HepG2 (cell line): ENCODE data around the gene IL17C. TPM values are rescaled to one million over a fixed set of nuclear protein-coding genes. Genes with fewer than 3 reads are reported as not detected.
A peak's percentile ranks its signal among the peaks of the same experiment; 100 is the strongest.

Experiments used
- ATAC-seq: fragments of 200-7000 bp; cut with Tn5 transposase; 3 replicates; pipeline ENCODE4 v1.9.1; 2020; ENCODE audit warnings: mild to moderate bottlenecking, moderate library complexity
- BruUV-seq: library from RNA; stranded (reverse); fragments of 400-500 nt; replicated peaks from 2 replicates; lab custom pipeline; 2021; lab: Mats Ljungman, UMichigan
- CTCF ChIA-PET: fragments of 300-600 bp; formaldehyde crosslinking; extraction: SDS; loops from one replicate; lab custom pipeline; 2021; ENCODE audit warnings: low total read pairs, inconsistent platforms, low intra/inter-chr PET ratio; lab: Yijun Ruan, JAX
- POLR2A ChIA-PET: fragments of 350-600 bp; sonication (Branson Sonifier 250); formaldehyde crosslinking; loops from one replicate; lab custom pipeline; 2020; ENCODE audit warnings: antibody characterized with exemption, inconsistent platforms; lab: Yijun Ruan, JAX
- DNase-seq: peaks from one replicate; pipeline ENCODE4 v3.0.0-alpha.2; 2015; ENCODE audit warnings: low spot score
- FAIRE-seq: peaks from 3 replicates; lab custom pipeline; 2011; peaks lifted over from hg19 to GRCh38; lab: Jason Lieb, UNC
- H2AFZ ChIP-seq: one replicate; pipeline ENCODE4 v1.6.1; 2011; ENCODE audit warnings: low read length, inconsistent platforms
- H3K27ac ChIP-seq: fragments of 300-600 bp; 3 replicates; pipeline ENCODE4 v1.8.0; 2011; ENCODE audit warnings: mixed run types, mild to moderate bottlenecking, mixed read lengths, low read length, inconsistent platforms; ENCODE audit not compliant: insufficient read depth; ENCODE audit errors: extremely low read length
- H3K27me3 ChIP-seq, 2 experiments: fragments of 200-600 bp in 1 of 2; 2 replicates in 1 of 2; 3 replicates in 1 of 2; pipeline versions ENCODE4 v1.6.0 to v1.8.0; 2011; ENCODE audit warnings: low read length in 2 of 2, mild to moderate bottlenecking in 2 of 2, moderate library complexity in 2 of 2, inconsistent platforms in 1 of 2; ENCODE audit not compliant: insufficient read depth in 2 of 2, control insufficient read depth in 1 of 2
- H3K36me3 ChIP-seq, 2 experiments: fragments of 200-600 bp in 1 of 2; replicated peaks in 1 of 2; 2 replicates in 1 of 2; 3 replicates in 1 of 2; pipeline versions ENCODE4 v1.5.1 to v1.8.0; 2011; ENCODE audit warnings: low read length in 2 of 2, inconsistent platforms in 1 of 2; ENCODE audit not compliant: insufficient read depth in 2 of 2, control insufficient read depth in 1 of 2
- H3K4me1 ChIP-seq: 2 replicates; pipeline ENCODE4 v1.5.1; 2012; ENCODE audit warnings: low read length, inconsistent platforms; ENCODE audit not compliant: insufficient read depth
- H3K4me2 ChIP-seq: 2 replicates; pipeline ENCODE4 v1.6.0; 2011; ENCODE audit warnings: low read depth, low read length, inconsistent platforms
- H3K4me3 ChIP-seq, 3 experiments: fragments of 200-600 bp in 1 of 3; sonication (generic), shearing (Covaris generic) in 1 of 3; replicated peaks in 1 of 3; 2 replicates each; pipeline ENCODE4 v1.5.1; 2011 to 2016; ENCODE audit warnings: low read length in 3 of 3, inconsistent platforms in 2 of 3, low read depth in 2 of 3, mild to moderate bottlenecking in 2 of 3, control low read depth in 1 of 3, mixed read lengths in 1 of 3; ENCODE audit not compliant: insufficient read depth in 1 of 3
- H3K79me2 ChIP-seq: one replicate; pipeline ENCODE4 v1.6.1; 2011; ENCODE audit warnings: low read length, inconsistent platforms; ENCODE audit not compliant: insufficient read depth
- H3K9ac ChIP-seq: 2 replicates; pipeline ENCODE4 v1.6.0; 2011; ENCODE audit warnings: mild to moderate bottlenecking, low read depth, low read length, inconsistent platforms; ENCODE audit not compliant: insufficient read depth
- H3K9me3 ChIP-seq: 2 replicates; pipeline ENCODE4 v1.5.1; 2012; ENCODE audit warnings: mild to moderate bottlenecking, low read length
- H4K20me1 ChIP-seq: 2 replicates; pipeline ENCODE4 v1.6.0; 2011; ENCODE audit warnings: inconsistent platforms, mild to moderate bottlenecking, low read length, moderate library complexity; ENCODE audit not compliant: insufficient read depth
- AGO2 ChIP-seq: fragments of 200-400 bp; formaldehyde crosslinking; optimal IDR thresholded peaks from 2 replicates; pipeline ENCODE3; 2017; ENCODE audit warnings: mild to moderate bottlenecking, low read depth, low read length, moderate library complexity
- GABPA ChIP-seq, 2 experiments: IDR thresholded peaks; 2 replicates each; pipeline ENCODE4 v1.6.1; 2011 to 2016; ENCODE audit warnings: low read depth in 2 of 2, low read length in 1 of 2, missing biosample characterization in 1 of 2, missing genetic modification characterization in 1 of 2
- KDM5B ChIP-seq: sonication (generic); formaldehyde crosslinking; IDR thresholded peaks from 2 replicates; pipeline ENCODE4 v1.4.0; 2020; ENCODE audit warnings: missing genetic modification reagents, mild to moderate bottlenecking, borderline replicate concordance
- POLR2A ChIP-seq, 2 experiments: IDR thresholded peaks; 2 replicates each; pipeline ENCODE4 v1.6.1; 2011; ENCODE audit warnings: low read depth in 2 of 2, low read length in 2 of 2, mild to moderate bottlenecking in 1 of 2, moderate library complexity in 1 of 2; ENCODE audit not compliant: insufficient read depth in 1 of 2
- RBFOX2 ChIP-seq: fragments of 200-400 bp; formaldehyde crosslinking; IDR thresholded peaks from 2 replicates; pipeline ENCODE4 v1.6.1; 2017; ENCODE audit warnings: low read depth, mild to moderate bottlenecking, low read length
- RBM22 ChIP-seq: fragments of 200-400 bp; formaldehyde crosslinking; optimal IDR thresholded peaks from 2 replicates; pipeline ENCODE3; 2017; ENCODE audit warnings: mild to moderate bottlenecking, low read length, moderate library complexity
- ZFP82 ChIP-seq: sonication (generic); formaldehyde crosslinking; IDR thresholded peaks from 2 replicates; pipeline ENCODE4 v1.5.1; 2020; ENCODE audit warnings: mild to moderate bottlenecking, missing genetic modification reagents, borderline replicate concordance
- ZMYM3 ChIP-seq: sonication (generic); formaldehyde crosslinking; IDR thresholded peaks from 2 replicates; pipeline ENCODE4 v1.5.1; 2020; ENCODE audit warnings: mild to moderate bottlenecking, missing genetic modification reagents
- ZNF121 ChIP-seq: sonication (generic); formaldehyde crosslinking; IDR thresholded peaks from 2 replicates; pipeline ENCODE4 v1.5.0; 2020; ENCODE audit warnings: mild to moderate bottlenecking, missing genetic modification reagents
- ZNF724P ChIP-seq: sonication (generic); formaldehyde crosslinking; IDR thresholded peaks from 2 replicates; pipeline ENCODE4 v1.8.0; 2022; ENCODE audit warnings: missing genetic modification reagents, borderline replicate concordance
- ZNF770 ChIP-seq: sonication (generic); formaldehyde crosslinking; IDR thresholded peaks from 2 replicates; pipeline ENCODE4 v1.5.0; 2020; ENCODE audit warnings: mild to moderate bottlenecking, missing genetic modification reagents
- WGBS: methylation state at CpG from one replicate; pipeline ENCODE4 v1.1.6; 2017; ENCODE audit warnings: low lambda C conversion rate; 5-methylcytosine and 5-hydroxymethylcytosine counted together
- in situ Hi-C: cut with HindIII; loops from 2 replicates; pipeline ENCODE4 v1.10.0; 2017; ENCODE audit warnings: low pct_unique_long_range_greater_than_20kb; ENCODE audit not compliant: extremely low pct_ligation_motif_present
- intact Hi-C: fragments of 100-400 bp; cut with micrococcal nuclease; formaldehyde crosslinking; loops from one replicate; pipeline ENCODE4 v1.10.0; 2022; ENCODE audit not compliant: unreplicated experiment
- polyA plus RNA-seq, 8 experiments: library from polyadenylated mRNA; depleted of rRNA in 3 of 8; stranded (reverse) in 7 of 8; unstranded in 1 of 8; fragments of >200 nt; fragmentation: Illumina TruSeq in 4 of 8; extraction: Trizol in 4 of 8; gene quantifications; 2 replicates each; pipeline versions ENCODE4 v1.2.1 to v1.2.3, GENCODE V29; 2011 to 2016; ENCODE audit warnings: low read depth in 4 of 8, missing spikeins in 1 of 8, mixed read lengths in 1 of 8; ENCODE audit not compliant: insufficient read depth in 1 of 8
- total RNA-seq, 5 experiments: library from RNA; depleted of rRNA; stranded (reverse); fragments of >200 nt; fragmentation: Illumina TruSeq; extraction: Trizol; gene quantifications; 2 replicates each; pipeline ENCODE4 v1.2.3, GENCODE V29; 2016; ENCODE audit warnings: low read depth in 1 of 5
- TF ChIP-seq, protein P1 (sequence below): sonication (generic); formaldehyde crosslinking; IDR thresholded peaks from 2 replicates; pipeline ENCODE4 v1.5.1; 2020; ENCODE audit warnings: mild to moderate bottlenecking, missing genetic modification reagents, moderate library complexity

The IL17C gene
- total and polyA plus RNA-seq, 2 of the 13 experiments (the other 11 are each of a cell fraction or from before 2014, with no cell fraction given): not detected

GRCh38 chr16:88665570-88665969 lies 27.2 kb downstream of the IL17C start:
- intact Hi-C loops: no loop called here
- peaks cover 16% of the 10 kb centered on the region for H4K20me1 ChIP-seq
- ATAC-seq: no peak
- no peak for DNase-seq
- no peak overlapping the region for H2AFZ ChIP-seq
- FAIRE-seq: no peak
- H3K9ac ChIP-seq: no peak overlapping the region
- H3K27me3 ChIP-seq: no peaks in the 10 kb centered on the region
- POLR2A ChIA-PET: no interaction called here
- CTCF ChIA-PET: no interaction called here
- peaks cover 0 to 7% of the 10 kb centered on the region in 2 experiments; a peak in 3 of 5 replicates for H3K36me3 ChIP-seq
- no peak overlapping the region for H3K27ac ChIP-seq
- no peak overlapping the region for H3K4me2 ChIP-seq
- in situ Hi-C loops: no loop called here
- WGBS: 99% methylated on average over 3 of the region's 3 CpGs
- no peak overlapping the region for H3K4me3 ChIP-seq
- peaks cover 27% of the 10 kb centered on the region for H3K4me1 ChIP-seq
- no TSS peak for BruUV-seq
- TF ChIP-seq ZNF121 (CRISPR knock-in tag) (peak; percentile 82), ZMYM3 (CRISPR knock-in tag) (no peak), ZNF770 (CRISPR knock-in tag) (peak; percentile 43; the same call in 1 of the 2 replicates)
- TF ChIP-seq, all 625 proteins: peak for 2
- Histone ChIP-seq H3K79me2 (peaks cover 51% of the 10 kb centered on the region), H3K9me3 (no peaks in the 10 kb centered on the region)

- POLR2A ChIA-PET: interaction anchor here (1.2 kb wide), 1 partner anchor 20 kb away, joined by 3 read pairs; no protein-coding TSS in a partner anchor
- peak; percentile 22 for TF ChIP-seq RBM22
- TF ChIP-seq KDM5B (CRISPR knock-in tag): 0 out of 2 replicates have a peak, but pooled peaks have one; percentile 29
- TF ChIP-seq, protein P1, sequence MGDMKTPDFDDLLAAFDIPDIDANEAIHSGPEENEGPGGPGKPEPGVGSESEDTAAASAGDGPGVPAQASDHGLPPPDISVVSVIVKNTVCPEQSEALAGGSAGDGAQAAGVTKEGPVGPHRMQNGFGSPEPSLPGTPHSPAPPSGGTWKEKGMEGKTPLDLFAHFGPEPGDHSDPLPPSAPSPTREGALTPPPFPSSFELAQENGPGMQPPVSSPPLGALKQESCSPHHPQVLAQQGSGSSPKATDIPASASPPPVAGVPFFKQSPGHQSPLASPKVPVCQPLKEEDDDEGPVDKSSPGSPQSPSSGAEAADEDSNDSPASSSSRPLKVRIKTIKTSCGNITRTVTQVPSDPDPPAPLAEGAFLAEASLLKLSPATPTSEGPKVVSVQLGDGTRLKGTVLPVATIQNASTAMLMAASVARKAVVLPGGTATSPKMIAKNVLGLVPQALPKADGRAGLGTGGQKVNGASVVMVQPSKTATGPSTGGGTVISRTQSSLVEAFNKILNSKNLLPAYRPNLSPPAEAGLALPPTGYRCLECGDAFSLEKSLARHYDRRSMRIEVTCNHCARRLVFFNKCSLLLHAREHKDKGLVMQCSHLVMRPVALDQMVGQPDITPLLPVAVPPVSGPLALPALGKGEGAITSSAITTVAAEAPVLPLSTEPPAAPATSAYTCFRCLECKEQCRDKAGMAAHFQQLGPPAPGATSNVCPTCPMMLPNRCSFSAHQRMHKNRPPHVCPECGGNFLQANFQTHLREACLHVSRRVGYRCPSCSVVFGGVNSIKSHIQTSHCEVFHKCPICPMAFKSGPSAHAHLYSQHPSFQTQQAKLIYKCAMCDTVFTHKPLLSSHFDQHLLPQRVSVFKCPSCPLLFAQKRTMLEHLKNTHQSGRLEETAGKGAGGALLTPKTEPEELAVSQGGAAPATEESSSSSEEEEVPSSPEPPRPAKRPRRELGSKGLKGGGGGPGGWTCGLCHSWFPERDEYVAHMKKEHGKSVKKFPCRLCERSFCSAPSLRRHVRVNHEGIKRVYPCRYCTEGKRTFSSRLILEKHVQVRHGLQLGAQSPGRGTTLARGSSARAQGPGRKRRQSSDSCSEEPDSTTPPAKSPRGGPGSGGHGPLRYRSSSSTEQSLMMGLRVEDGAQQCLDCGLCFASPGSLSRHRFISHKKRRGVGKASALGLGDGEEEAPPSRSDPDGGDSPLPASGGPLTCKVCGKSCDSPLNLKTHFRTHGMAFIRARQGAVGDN (CRISPR knock-in tag): peak; percentile 36
- 0 out of 4 replicates have a peak, but pooled peaks of 1 of the 2 experiments have one; percentile 23 for TF ChIP-seq POLR2A (IDR thresholded peaks at IDR 0.05; ENCODE audit: insufficient read depth in 1 of 2, low read depth in 2 of 2, low read length in 2 of 2)
- 0 out of 2 replicates have a peak, but pooled peaks have one; percentile 15 for TF ChIP-seq ZNF724P
- no peak for TF ChIP-seq ZFP82 (CRISPR knock-in tag)
- no peak for TF ChIP-seq GABPA (IDR thresholded peaks at IDR 0.05; ENCODE audit: low read depth, low read length)
- TF ChIP-seq GABPA (CRISPR knock-in tag; IDR thresholded peaks at IDR 0.05; ENCODE audit: low read depth): no peak
- 0 out of 2 replicates have a peak, but pooled peaks have one; percentile 46 for TF ChIP-seq RBFOX2
- peak; percentile 49 for TF ChIP-seq AGO2
These were observed 29.1 kb downstream of the IL17C start for GRCh38 chr16:88667461-88667860.

More at GRCh38 chr16:88667461-88667860, 29.1 kb downstream of the IL17C start:
- Histone ChIP-seq H3K36me3 (peaks cover 0 to 7% of the 10 kb centered on the region in 2 experiments; a peak in 3 of 5 replicates), H3K79me2 (peaks cover 32% of the 10 kb centered on the region), H3K27ac (no peak overlapping the region), H4K20me1 (peaks cover 2% of the 10 kb centered on the region; the same call in 1 of the 2 replicates), H3K9me3 (no peaks in the 10 kb centered on the region), H3K4me2 (no peak overlapping the region), H3K27me3 (no peaks in the 10 kb centered on the region), H3K4me1 (peaks cover 16% of the 10 kb centered on the region), H2AFZ (no peak overlapping the region), H3K9ac (no peak overlapping the region), H3K4me3 (no peak overlapping the region)
- BruUV-seq: no TSS peak
- ATAC-seq: no peak
- no peak for FAIRE-seq
- WGBS: 94% methylated on average over 5 of the region's 5 CpGs
- in situ Hi-C loops (no loop called here), intact Hi-C loops (no loop called here)
- no peak for DNase-seq
- CTCF ChIA-PET: no interaction called here
